ENCODE data around the gene PEX6. TPM values are rescaled to one million over a fixed set of nuclear protein-coding genes. Genes with fewer than 3 reads are reported as not detected.
A peak's percentile ranks its signal among the peaks of the same experiment; 100 is the strongest.

PEX6 gene
- polyA plus RNA-seq, 1 of the 3 experiments (the other 2 are of a cell fraction), result 15.3 TPM

- peaks cover 19 to 24% of the 10 kb centered on the region in 2 experiments for H3K36me3 ChIP-seq (replicated peaks in 1 of 2; ENCODE audit: control insufficient read depth in 1 of 2, insufficient read depth in 2 of 2, low read length in 1 of 2)
- H3K9ac ChIP-seq, result no peak overlapping the region
- no peaks in the 10 kb centered on the region for H4K20me1 ChIP-seq (ENCODE audit: insufficient read depth)
- no peak overlapping the region for H2AFZ ChIP-seq (ENCODE audit: low read depth)
- no peak overlapping the region for H3K4me3 ChIP-seq (ENCODE audit: low read depth in 2 of 2, low read length in 1 of 2)
- POLR2A ChIA-PET, result no interaction called here
- no peak for TF ChIP-seq GABPA (IDR thresholded peaks at IDR 0.05; ENCODE audit: low read depth)
- no peaks in the 10 kb centered on the region for H3K9me2 ChIP-seq
- no peaks in the 10 kb centered on the region for H3F3A ChIP-seq (replicated peaks; ENCODE audit: insufficient read depth)
- no peaks in the 10 kb centered on the region for H3K9me3 ChIP-seq
- H3K4me2 ChIP-seq, result no peak overlapping the region
- H3K4me1 ChIP-seq (ENCODE audit: control insufficient read depth in 1 of 2, insufficient read depth in 2 of 2, low read depth in 1 of 2, low read length in 1 of 2), result peaks cover 17 to 20% of the 10 kb centered on the region in 2 experiments; a peak in 3 of 4 replicates
- 83% methylated on average over 4 of the region's 5 CpGs for WGBS (ENCODE audit: low lambda C conversion rate)
- H3K79me2 ChIP-seq (ENCODE audit: insufficient read depth), result peaks cover 50% of the 10 kb centered on the region
- no peaks in the 10 kb centered on the region for H3K27me3 ChIP-seq (ENCODE audit: insufficient read depth)
- H3K27ac ChIP-seq (ENCODE audit: low read depth in 2 of 2, low read length in 1 of 2), result no peak overlapping the region
- CTCF ChIA-PET, result interaction anchor here (0.7 to 1.3 kb wide), 5 partner anchors 9 to 87 kb away, joined by 3 read pairs; no protein-coding TSS in a partner anchor
- no peak for DNase-seq
Measured at GRCh38 chr6:42987533-42988451, 8.8 kb upstream of the PEX6 start.

- H3K27ac ChIP-seq (ENCODE audit: low read depth in 2 of 2, low read length in 1 of 2), result peak overlapping the region; percentile 34 to 73; a peak in 2 of 4 replicates
- H3K4me2 ChIP-seq, result peak overlapping the region; percentile 71
- H4K20me1 ChIP-seq (ENCODE audit: insufficient read depth), result no peaks in the 10 kb centered on the region
- CTCF ChIA-PET, result interaction anchor here (0.6 to 1.6 kb wide), 4 partner anchors 24 to 447 kb away, joined by 3 to 4 read pairs (median 3); no protein-coding TSS in a partner anchor
- H3K27me3 ChIP-seq (ENCODE audit: insufficient read depth), result no peaks in the 10 kb centered on the region
- peaks cover 10 to 12% of the 10 kb centered on the region in 2 experiments for H3K36me3 ChIP-seq (replicated peaks in 1 of 2; ENCODE audit: control insufficient read depth in 1 of 2, insufficient read depth in 2 of 2, low read length in 1 of 2)
- TF ChIP-seq MAX (IDR thresholded peaks at IDR 0.05; ENCODE audit: low read depth) (no peak), RXRA (IDR thresholded peaks at IDR 0.05; ENCODE audit: borderline replicate concordance, low read depth) (no peak), NRF1 (IDR thresholded peaks at IDR 0.05; ENCODE audit: low read depth, low read length) (no peak), RCOR1 (IDR thresholded peaks at IDR 0.05; ENCODE audit: low read length) (no peak), POLR2AphosphoS5 (IDR thresholded peaks at IDR 0.05; ENCODE audit: low read depth, low read length) (no peak), NFIC (IDR thresholded peaks at IDR 0.05; ENCODE audit: borderline replicate concordance) (no peak), IRF3 (IDR thresholded peaks at IDR 0.05; ENCODE audit: low read depth, low read length) (no peak), SIN3A (IDR thresholded peaks at IDR 0.05; ENCODE audit: borderline replicate concordance, low read depth, low read length) (no peak), TEAD4 (IDR thresholded peaks at IDR 0.05; ENCODE audit: borderline replicate concordance, insufficient read depth) (no peak), CTCF (IDR thresholded peaks at IDR 0.05) (no peak)
- no peaks in the 10 kb centered on the region for H3K9me2 ChIP-seq
- H3K9ac ChIP-seq, result peak overlapping the region; percentile 79
- peak overlapping the region; percentile 69 to 70 for H3K4me3 ChIP-seq (ENCODE audit: low read depth in 2 of 2, low read length in 1 of 2)
- POLR2A ChIA-PET, result interaction anchor here (0.7 to 1.8 kb wide), 4 partner anchors 9 to 159 kb away, joined by 3 to 14 read pairs (median 4); partner anchors contain the start of gene CNPY3
- peaks cover 37% of the 10 kb centered on the region for H3K79me2 ChIP-seq (ENCODE audit: insufficient read depth)
- peaks cover 3% of the 10 kb centered on the region for H3F3A ChIP-seq (replicated peaks; ENCODE audit: insufficient read depth)
- H3K9me3 ChIP-seq, result no peaks in the 10 kb centered on the region
- WGBS (ENCODE audit: low lambda C conversion rate), result 20% methylated on average over 12 of the region's 13 CpGs
- no peak for DNase-seq
- H2AFZ ChIP-seq (ENCODE audit: low read depth), result no peak overlapping the region
- peaks cover 17 to 20% of the 10 kb centered on the region in 2 experiments; a peak in 3 of 4 replicates for H3K4me1 ChIP-seq (ENCODE audit: control insufficient read depth in 1 of 2, insufficient read depth in 2 of 2, low read depth in 1 of 2, low read length in 1 of 2)
Measured at GRCh38 chr6:42984924-42985475, 6.0 kb upstream of the PEX6 start.

Measured in SK-N-SH (cell line).